ENCODE data around the gene PDSS2. TPM values are rescaled to one million over a fixed set of nuclear protein-coding genes. Genes with fewer than 3 reads are reported as not detected.

The PDSS2 gene
- total and polyA plus RNA-seq, 2 of the 8 experiments (the other 6 are each of a cell fraction or from before 2014, with no cell fraction given), result 10.7 to 16.1 TPM

GRCh38 chr6:107237992-107238660, 221.2 kb downstream of the PDSS2 start:
- FAIRE-seq (no peak), DNase-seq (ENCODE audit: low read depth in 1 of 2, low spot score in 2 of 2) (no peak)
- no peak for TF ChIP-seq FOSL1 (IDR thresholded peaks at IDR 0.05; ENCODE audit: insufficient read depth, low read depth, low read length)
- TF ChIP-seq NANOG (IDR thresholded peaks at IDR 0.05; ENCODE audit: insufficient read depth, low read depth, low read length, poor library complexity, severe bottlenecking), result no peak
- no peak for TF ChIP-seq RAD21 (IDR thresholded peaks at IDR 0.05 in 1 of 2, conservative IDR thresholded peaks at IDR 0.05 in 1 of 2; ENCODE audit: low read depth in 2 of 2, low read length in 2 of 2)
- no peak for TF ChIP-seq KDM5A (IDR thresholded peaks at IDR 0.05; ENCODE audit: low read length)
- no peak for TF ChIP-seq ZNF274 (IDR thresholded peaks at IDR 0.05; ENCODE audit: borderline replicate concordance, extremely low read depth, low read length)
- no peak for TF ChIP-seq RBBP5 (IDR thresholded peaks at IDR 0.05; ENCODE audit: borderline replicate concordance, low read depth, low read length)
- no peak for TF ChIP-seq SP1 (IDR thresholded peaks at IDR 0.05; ENCODE audit: low read depth, low read length)
- no peak for TF ChIP-seq POLR2A (IDR thresholded peaks at IDR 0.05; ENCODE audit: control extremely low read depth in 1 of 2, low read depth in 2 of 2, low read length in 2 of 2)
- no peaks in the 10 kb centered on the region for H3K4me1 ChIP-seq (replicated peaks in 1 of 4; ENCODE audit: control insufficient read depth in 3 of 4, insufficient read depth in 4 of 4, low read length in 3 of 4)
- H2BK5ac ChIP-seq (ENCODE audit: low read depth, low read length), result no peak overlapping the region
- 85% methylated on average over 5 of the region's 5 CpGs; no CpG with 5 or more reads in 1 of the 2 experiments for WGBS, 2 experiments (ENCODE audit: extremely low coverage in 1 of 2, insufficient coverage in 1 of 2, insufficient read length in 1 of 2, insufficient replicate concordance in 2 of 2, low coverage in 1 of 2, low lambda C conversion rate in 2 of 2, missing lambda C conversion rate in 1 of 2)
- ChIA-PET POLR2A (ENCODE audit: partially characterized antibody) (no interaction called here), CTCF (ENCODE audit: partially characterized antibody) (interaction anchor here (0.5 to 1.1 kb wide), 2 partner anchors 12 to 417 kb away, joined by 3 read pairs; no protein-coding TSS in a partner anchor)
- H3K14ac ChIP-seq (ENCODE audit: insufficient read length), result no peak overlapping the region
- no peaks in the 10 kb centered on the region for H3K9me3 ChIP-seq (ENCODE audit: insufficient read depth in 2 of 2, low read depth in 1 of 2, low read length in 1 of 2)
- no peaks in the 10 kb centered on the region for H3K27me3 ChIP-seq (replicated peaks in 1 of 4; ENCODE audit: control insufficient read depth in 3 of 4, extremely low read depth in 1 of 4, insufficient read depth in 3 of 4, low read length in 3 of 4)
- H3K9ac ChIP-seq (replicated peaks in 1 of 4; ENCODE audit: extremely low read depth in 1 of 4, low read depth in 3 of 4, low read length in 3 of 4), result peak overlapping the region in 1 of 4 experiments; percentile 40; a peak in 1 of 7 replicates
- H3K4me3 ChIP-seq (ENCODE audit: extremely low read depth in 1 of 4, insufficient read depth in 2 of 4, low read depth in 3 of 4, low read length in 4 of 4), result no peak overlapping the region
- no peak overlapping the region for H3K18ac ChIP-seq (ENCODE audit: extremely low read depth, low read length)
- H2BK12ac ChIP-seq (ENCODE audit: low read depth, low read length), result no peak overlapping the region
- no peak overlapping the region for H2AK5ac ChIP-seq (ENCODE audit: low read depth, low read length)
- H3K36me3 ChIP-seq (ENCODE audit: control insufficient read depth in 2 of 4, insufficient read depth in 4 of 4, low read length in 3 of 4), result no peaks in the 10 kb centered on the region; a peak in 2 of 8 replicates
- no peaks in the 10 kb centered on the region for H3K79me2 ChIP-seq (ENCODE audit: control insufficient read depth in 1 of 2, insufficient read depth in 2 of 2, low read length in 2 of 2)
- no peaks in the 10 kb centered on the region for H3K23me2 ChIP-seq (ENCODE audit: low read depth, low read length)
- no peak overlapping the region for H3K27ac ChIP-seq (ENCODE audit: low read depth, low read length)
- H2BK20ac ChIP-seq (ENCODE audit: low read length), result no peak overlapping the region
- H4K91ac ChIP-seq (replicated peaks; ENCODE audit: insufficient read length, low read length), result no peak overlapping the region
- H3K23ac ChIP-seq (ENCODE audit: insufficient read length), result no peak overlapping the region
- no peak overlapping the region for H2BK120ac ChIP-seq (replicated peaks; ENCODE audit: low read depth, low read length)
- no peak overlapping the region for H3K4me2 ChIP-seq (ENCODE audit: insufficient read depth in 1 of 2, low read depth in 2 of 2, low read length in 2 of 2)
- no peak overlapping the region for H2AFZ ChIP-seq (ENCODE audit: low read length)
- no peaks in the 10 kb centered on the region for H4K20me1 ChIP-seq (replicated peaks in 1 of 2; ENCODE audit: control insufficient read depth in 1 of 2, insufficient read depth in 2 of 2, low read length in 2 of 2)
- H3K56ac ChIP-seq (replicated peaks; ENCODE audit: insufficient read length, low read depth, low read length), result no peak overlapping the region
- no peak overlapping the region for H4K8ac ChIP-seq (ENCODE audit: extremely low read depth, insufficient read depth, low read length)
- no peak overlapping the region for H2BK15ac ChIP-seq (ENCODE audit: low read length)
- no peak overlapping the region for H3K4ac ChIP-seq (replicated peaks; ENCODE audit: insufficient read length, low read depth, low read length)
- no peaks in the 10 kb centered on the region for H3K79me1 ChIP-seq (ENCODE audit: low read depth, low read length)
- no peak overlapping the region for H4K5ac ChIP-seq (ENCODE audit: insufficient read length, low read depth, low read length)
